AG04449 (cell line): ENCODE measurements around the gene MESP2.
A peak's percentile ranks its signal among the peaks of the same experiment; 100 is the strongest.

Source experiments
- CTCF ChIA-PET: fragments of 350-600 bp; formaldehyde crosslinking; extraction: SDS; loops from one replicate; lab custom pipeline; 2021; ENCODE audit warnings: antibody characterized with exemption; lab: Yijun Ruan, JAX
- POLR2A ChIA-PET: fragments of 400-600, 350-600 bp; formaldehyde crosslinking; extraction: SDS; loops from one replicate; lab custom pipeline; 2020; ENCODE audit warnings: antibody characterized with exemption, inconsistent platforms; lab: Yijun Ruan, JAX
- DNase-seq: peaks from one replicate; pipeline ENCODE4 v3.0.0-alpha.2; 2010; ENCODE audit warnings: low read depth, low spot score
- H3K4me3 ChIP-seq: 2 replicates; pipeline ENCODE4 v1.5.1; 2011; ENCODE audit warnings: low read depth, mild to moderate bottlenecking, control low read depth, low read length
- TF ChIP-seq, protein P1 (sequence below): IDR thresholded peaks from one replicate; pipeline ENCODE4 v1.5.1; 2011; ENCODE audit warnings: mild to moderate bottlenecking, moderate library complexity, low read length, control low read depth, inconsistent platforms; ENCODE audit not compliant: insufficient read depth; ENCODE audit errors: missing control alignments

Gene MESP2, protein sequence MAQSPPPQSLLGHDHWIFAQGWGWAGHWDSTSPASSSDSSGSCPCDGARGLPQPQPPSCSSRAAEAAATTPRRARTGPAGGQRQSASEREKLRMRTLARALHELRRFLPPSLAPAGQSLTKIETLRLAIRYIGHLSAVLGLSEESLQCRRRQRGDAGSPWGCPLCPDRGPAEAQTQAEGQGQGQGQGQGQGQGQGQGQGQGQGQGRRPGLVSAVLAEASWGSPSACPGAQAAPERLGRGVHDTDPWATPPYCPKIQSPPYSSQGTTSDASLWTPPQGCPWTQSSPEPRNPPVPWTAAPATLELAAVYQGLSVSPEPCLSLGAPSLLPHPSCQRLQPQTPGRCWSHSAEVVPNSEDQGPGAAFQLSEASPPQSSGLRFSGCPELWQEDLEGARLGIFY

DNA sequence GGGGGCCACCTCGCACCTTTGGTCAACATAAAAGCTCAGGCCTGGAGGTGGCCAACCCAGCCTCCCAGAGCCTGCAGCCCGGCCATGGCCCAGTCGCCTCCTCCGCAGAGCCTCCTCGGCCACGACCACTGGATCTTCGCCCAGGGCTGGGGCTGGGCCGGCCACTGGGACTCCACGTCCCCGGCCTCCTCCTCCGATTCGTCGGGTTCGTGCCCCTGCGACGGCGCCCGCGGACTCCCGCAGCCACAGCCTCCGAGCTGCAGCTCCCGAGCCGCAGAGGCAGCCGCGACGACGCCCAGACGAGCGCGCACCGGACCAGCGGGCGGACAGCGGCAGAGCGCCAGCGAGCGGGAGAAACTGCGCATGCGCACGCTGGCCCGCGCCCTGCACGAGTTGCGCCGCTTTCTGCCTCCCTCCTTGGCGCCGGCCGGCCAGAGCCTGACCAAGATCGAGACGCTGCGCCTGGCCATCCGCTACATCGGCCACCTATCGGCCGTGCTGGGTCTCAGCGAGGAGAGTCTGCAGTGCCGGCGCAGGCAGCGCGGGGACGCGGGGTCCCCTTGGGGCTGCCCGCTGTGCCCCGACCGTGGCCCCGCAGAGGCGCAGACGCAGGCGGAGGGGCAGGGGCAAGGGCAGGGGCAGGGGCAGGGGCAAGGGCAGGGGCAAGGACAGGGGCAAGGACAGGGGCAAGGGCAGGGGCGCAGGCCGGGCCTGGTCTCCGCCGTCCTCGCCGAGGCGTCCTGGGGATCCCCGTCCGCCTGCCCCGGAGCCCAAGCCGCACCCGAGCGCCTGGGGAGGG is at the start of gene MESP2:
Gene MESP2 (plus strand): TSS at position 59 of the 799 bp plus-strand sequence. CDS start 26 bp downstream, at position 85.
- TF ChIP-seq, protein P1, sequence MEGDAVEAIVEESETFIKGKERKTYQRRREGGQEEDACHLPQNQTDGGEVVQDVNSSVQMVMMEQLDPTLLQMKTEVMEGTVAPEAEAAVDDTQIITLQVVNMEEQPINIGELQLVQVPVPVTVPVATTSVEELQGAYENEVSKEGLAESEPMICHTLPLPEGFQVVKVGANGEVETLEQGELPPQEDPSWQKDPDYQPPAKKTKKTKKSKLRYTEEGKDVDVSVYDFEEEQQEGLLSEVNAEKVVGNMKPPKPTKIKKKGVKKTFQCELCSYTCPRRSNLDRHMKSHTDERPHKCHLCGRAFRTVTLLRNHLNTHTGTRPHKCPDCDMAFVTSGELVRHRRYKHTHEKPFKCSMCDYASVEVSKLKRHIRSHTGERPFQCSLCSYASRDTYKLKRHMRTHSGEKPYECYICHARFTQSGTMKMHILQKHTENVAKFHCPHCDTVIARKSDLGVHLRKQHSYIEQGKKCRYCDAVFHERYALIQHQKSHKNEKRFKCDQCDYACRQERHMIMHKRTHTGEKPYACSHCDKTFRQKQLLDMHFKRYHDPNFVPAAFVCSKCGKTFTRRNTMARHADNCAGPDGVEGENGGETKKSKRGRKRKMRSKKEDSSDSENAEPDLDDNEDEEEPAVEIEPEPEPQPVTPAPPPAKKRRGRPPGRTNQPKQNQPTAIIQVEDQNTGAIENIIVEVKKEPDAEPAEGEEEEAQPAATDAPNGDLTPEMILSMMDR = peak; percentile 54
- ChIA-PET CTCF (interaction anchor here (0.7 to 12.5 kb wide), 9 partner anchors 8 to 112 kb away, joined by 3 to 176 read pairs (median 3); no protein-coding TSS in a partner anchor), POLR2A (no interaction called here)
- DNase-seq = no peak
- peak within 1 kb of the TSS; percentile 55 for H3K4me3 ChIP-seq

- TF ChIP-seq, protein P1 = no peak
- no peak for DNase-seq
- ChIA-PET POLR2A (no interaction called here), CTCF (interaction anchor here (0.9 to 3.2 kb wide), 6 partner anchors 10 to 493 kb away, joined by 3 to 14 read pairs (median 4); no protein-coding TSS in a partner anchor)
- H3K4me3 ChIP-seq = no peak overlapping the region
These were observed 47.9 kb upstream of the MESP2 start for GRCh38 chr15:89728254-89728653.

DNA sequence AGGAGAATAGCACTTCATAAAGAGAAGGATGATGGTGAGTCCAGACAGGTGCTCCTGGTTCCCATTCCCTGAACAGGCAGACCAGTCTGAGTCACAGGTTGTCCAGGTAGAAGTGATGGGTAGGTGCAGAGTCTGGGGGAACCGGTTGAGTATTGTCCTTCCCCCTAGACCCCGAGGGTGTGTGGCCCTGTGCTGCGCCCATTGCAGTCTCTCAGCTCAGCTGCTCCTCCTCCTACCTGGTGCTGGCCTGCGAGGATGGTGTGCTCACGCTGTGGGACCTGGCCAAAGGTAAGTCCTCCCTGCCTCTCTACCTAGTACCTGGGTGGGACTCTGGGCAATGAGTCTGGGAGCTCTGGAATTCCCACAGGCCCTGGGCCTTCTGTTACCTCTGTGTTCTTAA is 44.9 kb upstream of the MESP2 start:
- ChIA-PET POLR2A (interaction anchor here (0.6 kb wide), 1 partner anchor 24 kb away, joined by 3 read pairs; no protein-coding TSS in a partner anchor), CTCF (interaction anchor here (0.9 to 2.6 kb wide), 5 partner anchors 9 to 157 kb away, joined by 3 to 16 read pairs (median 4); no protein-coding TSS in a partner anchor)
- no peak for DNase-seq
- TF ChIP-seq, protein P1 = no peak
- H3K4me3 ChIP-seq = no peak overlapping the region

DNA sequence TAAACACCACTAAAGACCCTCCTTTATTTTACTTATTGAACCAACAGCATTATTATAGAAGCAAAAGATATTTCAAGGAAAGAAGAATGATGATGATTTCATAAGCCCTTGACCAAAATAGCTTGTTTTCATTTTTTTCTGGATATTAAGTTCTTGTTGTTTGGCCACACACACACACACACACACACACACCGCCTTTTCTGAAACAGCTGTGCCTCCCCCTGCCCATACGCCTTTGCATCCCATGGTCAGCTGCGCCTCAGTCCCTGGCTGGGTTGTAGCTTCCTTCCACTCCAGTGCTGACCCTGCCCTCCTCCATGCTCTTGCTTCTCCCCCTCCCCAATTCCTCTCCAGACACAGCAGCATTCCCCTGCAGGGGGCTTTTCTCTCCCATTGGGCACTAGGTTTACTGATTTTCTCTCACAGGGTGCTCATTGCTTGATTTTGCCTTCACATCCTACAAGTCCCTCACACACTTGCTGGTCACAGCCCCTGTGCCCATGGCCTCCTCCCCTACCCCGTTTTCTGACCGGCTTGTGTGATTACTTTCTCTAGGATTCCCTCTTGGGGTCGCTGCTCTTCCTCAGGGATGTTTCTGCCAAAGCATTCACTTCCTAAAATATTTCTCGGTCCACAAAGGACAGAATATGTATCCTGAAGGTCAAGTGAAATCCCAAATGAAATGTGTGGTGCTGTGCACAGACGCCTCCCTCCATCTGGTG is 43.5 kb upstream of the MESP2 start:
- ChIA-PET CTCF (interaction anchor here (0.8 to 2.6 kb wide), 9 partner anchors 8 to 239 kb away, joined by 3 to 16 read pairs (median 4); partner anchors contain the start of gene MESP1), POLR2A (no interaction called here)
- TF ChIP-seq, protein P1 = no peak

GRCh38 chr15:89735773-89736172 is 40.4 kb upstream of the MESP2 start:
- POLR2A ChIA-PET = no interaction called here
- TF ChIP-seq, protein P1 = no peak
- no peak overlapping the region for H3K4me3 ChIP-seq
- DNase-seq = no peak
- CTCF ChIA-PET = interaction anchor here (0.7 to 3.6 kb wide), 3 partner anchors 9 to 152 kb away, joined by 3 to 24 read pairs (median 7); no protein-coding TSS in a partner anchor

More for the DNA sequence above, 43.5 kb upstream of the MESP2 start:
- DNase-seq = no peak
- no peak overlapping the region for H3K4me3 ChIP-seq
